Stimulated activated CD4-positive, alpha-beta T cell treated with anti-CD3 and anti-CD28 coated beads, Interleukin-15, amount 100 ng/mL, for 24 hours (primary cell): ENCODE results near the gene DOCK3.

Experiments
- DNase-seq: peaks from one replicate; pipeline ENCODE4 v3.0.0-alpha.2; 2020

DOCK3 gene

DNA sequence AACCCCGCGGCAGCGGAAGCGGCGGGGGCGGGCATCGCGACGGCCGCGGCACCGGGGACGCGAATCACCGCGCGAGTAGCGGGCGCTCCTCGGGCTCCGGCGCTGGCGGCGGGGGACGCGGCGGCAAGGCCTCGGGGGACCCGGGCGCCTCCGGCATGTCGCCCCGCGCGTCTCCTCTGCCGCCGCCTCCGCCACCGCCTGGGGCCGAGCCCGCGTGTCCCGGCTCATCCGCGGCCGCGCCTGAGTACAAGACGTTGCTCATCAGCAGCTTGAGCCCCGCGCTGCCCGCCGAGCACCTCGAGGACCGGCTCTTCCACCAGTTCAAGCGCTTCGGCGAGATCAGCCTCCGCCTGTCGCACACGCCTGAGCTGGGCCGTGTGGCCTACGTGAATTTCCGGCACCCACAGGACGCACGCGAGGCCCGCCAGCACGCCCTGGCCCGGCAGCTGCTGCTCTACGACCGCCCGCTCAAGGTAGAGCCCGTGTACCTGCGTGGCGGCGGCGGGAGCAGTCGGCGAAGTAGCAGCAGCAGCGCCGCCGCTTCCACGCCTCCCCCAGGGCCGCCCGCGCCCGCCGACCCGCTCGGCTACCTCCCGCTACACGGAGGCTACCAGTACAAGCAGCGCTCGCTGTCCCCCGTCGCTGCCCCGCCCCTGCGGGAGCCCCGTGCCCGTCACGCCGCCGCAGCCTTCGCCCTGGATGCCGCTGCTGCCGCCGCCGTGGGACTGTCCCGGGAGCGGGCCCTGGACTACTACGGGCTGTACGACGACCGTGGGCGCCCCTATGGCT, 717.0 kb downstream of the DOCK3 start:
- peak; percentile 60 for DNase-seq

DNA sequence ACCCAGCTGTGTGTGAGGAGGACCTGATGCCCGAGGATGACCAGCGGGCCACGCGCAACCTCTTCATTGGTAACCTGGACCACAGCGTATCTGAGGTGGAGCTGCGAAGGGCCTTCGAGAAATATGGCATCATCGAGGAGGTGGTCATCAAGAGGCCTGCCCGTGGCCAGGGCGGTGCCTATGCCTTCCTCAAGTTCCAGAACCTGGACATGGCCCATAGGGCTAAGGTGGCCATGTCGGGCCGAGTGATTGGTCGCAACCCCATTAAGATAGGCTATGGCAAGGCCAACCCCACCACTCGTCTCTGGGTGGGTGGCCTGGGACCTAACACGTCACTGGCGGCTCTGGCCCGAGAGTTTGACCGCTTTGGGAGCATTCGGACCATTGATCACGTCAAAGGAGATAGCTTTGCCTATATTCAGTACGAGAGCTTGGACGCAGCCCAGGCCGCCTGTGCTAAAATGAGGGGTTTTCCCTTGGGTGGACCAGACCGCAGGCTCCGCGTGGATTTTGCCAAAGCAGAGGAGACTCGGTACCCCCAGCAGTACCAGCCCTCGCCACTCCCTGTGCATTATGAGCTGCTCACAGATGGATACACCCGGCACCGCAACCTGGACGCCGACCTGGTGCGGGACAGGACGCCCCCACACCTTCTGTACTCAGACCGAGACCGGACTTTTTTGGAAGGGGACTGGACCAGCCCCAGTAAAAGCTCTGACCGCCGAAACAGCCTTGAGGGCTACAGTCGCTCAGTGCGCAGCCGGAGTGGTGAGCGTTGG, 717.8 kb downstream of the DOCK3 start:
- DNase-seq, result no peak

DNA sequence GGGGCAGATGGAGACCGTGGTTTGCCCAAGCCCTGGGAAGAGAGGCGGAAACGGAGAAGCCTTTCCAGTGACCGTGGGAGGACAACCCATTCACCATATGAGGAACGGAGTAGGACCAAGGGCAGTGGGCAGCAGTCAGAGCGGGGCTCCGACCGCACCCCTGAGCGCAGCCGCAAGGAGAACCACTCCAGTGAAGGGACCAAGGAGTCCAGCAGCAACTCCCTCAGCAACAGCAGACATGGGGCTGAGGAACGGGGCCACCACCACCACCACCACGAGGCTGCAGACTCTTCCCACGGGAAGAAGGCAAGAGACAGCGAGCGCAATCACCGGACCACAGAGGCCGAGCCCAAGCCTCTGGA, 718.4 kb downstream of the DOCK3 start:
- no peak for DNase-seq

GRCh38 chr3:51393564-51393963, 718.8 kb downstream of the DOCK3 start:
- DNase-seq, result no peak

- DNase-seq, result no peak
These were observed 719.8 kb downstream of the DOCK3 start for GRCh38 chr3:51394541-51394940.

GRCh38 chr3:51395493-51396213, 720.9 kb downstream of the DOCK3 start:
- no peak for DNase-seq

DNA sequence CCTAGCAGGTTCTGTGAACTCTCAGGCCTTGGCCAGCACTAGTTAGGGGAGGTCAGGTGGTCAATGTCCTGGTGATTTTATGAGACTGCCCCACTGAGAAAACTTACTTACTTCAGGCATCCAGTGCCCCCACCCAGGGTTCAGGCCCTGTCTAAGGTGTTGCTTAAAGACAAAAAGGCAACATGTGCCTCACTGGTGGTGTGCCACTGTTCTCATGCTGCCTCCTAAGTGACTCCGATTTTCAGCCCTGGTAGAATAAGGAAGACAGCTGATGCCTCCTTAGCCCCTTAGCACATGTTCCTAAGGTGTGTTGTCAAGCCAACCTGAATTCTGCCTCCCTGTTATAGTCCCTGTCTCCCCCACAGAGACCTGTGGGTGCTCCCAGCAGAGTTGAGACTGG, 721.7 kb downstream of the DOCK3 start:
- DNase-seq, result no peak

DNA sequence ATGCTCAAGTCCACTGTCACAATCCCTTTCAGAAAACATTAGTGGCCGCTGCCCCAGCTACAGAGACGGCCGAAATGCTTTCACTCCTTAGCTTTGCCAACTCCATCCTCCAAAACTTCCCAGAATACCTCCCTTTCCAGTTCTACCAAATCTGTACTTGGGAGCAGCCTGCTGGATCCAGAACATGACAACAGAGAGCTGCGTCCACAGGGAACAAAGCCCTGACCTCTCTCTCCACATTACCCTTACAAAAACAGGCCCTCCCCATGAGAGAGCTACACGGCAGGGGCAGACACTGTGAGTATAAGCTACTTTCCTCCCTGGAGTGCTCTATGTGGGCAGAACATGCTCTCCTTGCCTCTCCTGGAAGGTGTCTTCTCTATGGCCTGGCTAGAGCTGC, 722.7 kb downstream of the DOCK3 start:
- DNase-seq, result no peak

GRCh38 chr3:51398595-51399310, 724.0 kb downstream of the DOCK3 start:
- DNase-seq, result no peak

GRCh38 chr3:51400166-51400565, 725.4 kb downstream of the DOCK3 start:
- DNase-seq, result no peak

- no peak for DNase-seq
These were observed 727.0 kb downstream of the DOCK3 start for GRCh38 chr3:51401735-51402134.

DNA sequence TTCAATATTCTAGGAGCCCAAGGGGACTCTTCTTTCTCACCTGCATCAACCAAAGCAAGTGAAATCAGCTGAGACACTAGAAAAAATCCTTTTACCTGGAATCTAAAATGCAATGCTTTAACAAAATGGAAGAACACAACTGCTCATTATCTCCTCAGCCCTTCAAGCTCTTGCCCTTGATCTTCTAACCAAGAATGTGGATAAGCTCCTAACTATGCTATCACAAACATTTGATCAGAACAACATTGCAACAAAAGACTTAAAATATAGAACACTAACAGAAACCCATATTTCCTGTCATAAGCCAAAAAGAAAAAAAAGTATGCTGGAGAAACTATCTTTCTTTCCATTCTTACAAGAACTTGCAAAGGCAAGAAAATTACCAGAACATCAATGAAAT, 728.9 kb downstream of the DOCK3 start:
- DNase-seq, result no peak

GRCh38 chr3:51408021-51408420, 733.3 kb downstream of the DOCK3 start:
- no peak for DNase-seq

DNA sequence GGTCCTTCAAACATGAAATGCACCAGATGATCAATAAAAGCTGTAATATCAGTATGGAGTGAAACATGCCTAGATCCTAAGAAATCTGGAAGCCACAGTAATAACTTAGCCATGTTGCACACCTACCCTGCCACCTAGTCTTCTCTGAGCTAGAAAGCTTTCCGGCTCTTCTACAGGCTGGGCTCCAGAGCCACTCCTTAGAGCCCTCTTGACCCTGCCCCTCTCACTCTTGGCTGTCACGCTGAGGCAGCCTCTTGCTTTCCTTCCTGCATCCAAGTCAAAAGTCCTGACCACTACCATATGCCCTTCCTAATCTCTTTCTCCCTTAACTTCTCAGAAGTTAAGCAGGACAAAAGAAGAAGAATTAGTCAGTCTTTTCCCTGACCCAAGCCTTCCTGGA, 734.1 kb downstream of the DOCK3 start:
- DNase-seq, result no peak

GRCh38 chr3:51422211-51422610, 747.5 kb downstream of the DOCK3 start:
- no peak for DNase-seq

DNA sequence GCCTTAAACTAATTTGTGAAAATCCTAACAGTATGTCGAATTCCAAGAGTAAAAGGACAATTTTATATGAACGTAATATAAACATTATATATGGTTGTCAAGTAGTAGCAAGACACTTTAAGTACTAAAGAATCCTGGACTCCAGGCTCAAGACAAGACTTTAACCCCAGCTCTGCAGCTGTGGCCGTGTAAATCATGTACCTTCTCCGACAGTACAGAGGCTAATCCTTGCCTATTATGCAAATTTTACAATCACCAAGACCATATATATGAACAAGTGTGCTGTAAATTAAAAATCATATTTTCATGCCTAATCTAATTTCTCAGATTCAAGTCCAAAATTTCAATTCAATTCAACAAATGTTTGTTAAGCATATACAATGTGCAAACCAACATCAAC, 752.2 kb downstream of the DOCK3 start:
- DNase-seq, result no peak

- no peak for DNase-seq
These were observed 754.4 kb downstream of the DOCK3 start for GRCh38 chr3:51429138-51429537.
